K562 (cell line): ENCODE measurements around the gene RPTOR.

Source experiments
- CHCHD3 ChIP-seq: fragments of 250-450 bp; sonication (Bioruptor Pico); IDR thresholded peaks from 2 replicates; pipeline ENCODE4 v2.1.2; 2022; ENCODE audit warnings: mild to moderate bottlenecking
- CTCF ChIP-seq, 3 experiments: IDR thresholded peaks in 2 of 3; conservative IDR thresholded peaks in 1 of 3; 2 replicates each; pipeline ENCODE4 v1.5.1; 2011 to 2012; ENCODE audit warnings: low read length in 3 of 3, mild to moderate bottlenecking in 3 of 3, control low read depth in 2 of 3, improper control_type of control experiment in 1 of 3, inconsistent platforms in 1 of 3, low read depth in 1 of 3, mixed read lengths in 1 of 3, moderate library complexity in 1 of 3; ENCODE audit not compliant: insufficient read depth in 2 of 3
- HNRNPK ChIP-seq: fragments of 200-400 bp; formaldehyde crosslinking; IDR thresholded peaks from one replicate; pipeline ENCODE4 v1.6.1; 2018; ENCODE audit warnings: mild to moderate bottlenecking, low read depth, low read length; ENCODE audit not compliant: poor library complexity, severe bottlenecking
- MAX ChIP-seq: sonication (generic); formaldehyde crosslinking; IDR thresholded peaks from 2 replicates; pipeline ENCODE4 v1.9.0; 2022; ENCODE audit warnings: mild to moderate bottlenecking, missing genetic modification reagents
- POLR2A ChIP-seq: fragments of 450-650 bp; conservative IDR thresholded peaks from 2 replicates; pipeline ENCODE4 v1.6.1; 2016
- ZFP36 ChIP-seq: fragments of 150-350 bp; IDR thresholded peaks from 2 replicates; pipeline ENCODE4 v1.6.1; 2018; ENCODE audit warnings: low read length, low read depth; ENCODE audit not compliant: partially characterized antibody
- ZKSCAN1 ChIP-seq: fragments of 150-350 bp; IDR thresholded peaks from 2 replicates; pipeline ENCODE4 v1.6.1; 2016; ENCODE audit warnings: low read depth, low read length
- ZNF407 ChIP-seq: fragments of 450-650 bp; IDR thresholded peaks from 2 replicates; pipeline ENCODE4 v1.6.1; 2016; ENCODE audit warnings: low read depth
- ZNF707 ChIP-seq: fragments of 250-450 bp; sonication (Bioruptor Pico); conservative IDR thresholded peaks from 2 replicates; pipeline ENCODE4 v1.8.0; 2022; ENCODE audit warnings: inconsistent platforms, mild to moderate bottlenecking, moderate library complexity
- ZZZ3 ChIP-seq: fragments of 450-650 bp; IDR thresholded peaks from 2 replicates; pipeline ENCODE4 v1.6.1; 2016; ENCODE audit warnings: antibody characterized with exemption, mild to moderate bottlenecking, moderate library complexity

GRCh38 chr17:80953471-80954315 lies 409.1 kb downstream of the RPTOR start:
- TF ChIP-seq CTCF (IDR thresholded peaks at IDR 0.05 in 2 of 3, conservative IDR thresholded peaks at IDR 0.05 in 1 of 3; ENCODE audit: insufficient read depth in 2 of 3, low read depth in 1 of 3, low read length in 3 of 3) = no peak
- no peak for TF ChIP-seq CHCHD3
- no peak for TF ChIP-seq MAX (CRISPR knock-in tag)
- no peak for TF ChIP-seq ZNF707 (CRISPR knock-in tag)
- TF ChIP-seq HNRNPK = no peak
- no peak for TF ChIP-seq POLR2A
- no peak for TF ChIP-seq ZZZ3
- TF ChIP-seq ZFP36 = no peak
- no peak for TF ChIP-seq ZKSCAN1
- no peak for TF ChIP-seq ZNF407
